ENCODE data around the gene CPLX3.
"Not testable (repeated sequence)": the region's sequence is repeated elsewhere in the genome, so short reads cannot be mapped to it uniquely, and the experiment has no call there.

The CPLX3 gene, protein sequence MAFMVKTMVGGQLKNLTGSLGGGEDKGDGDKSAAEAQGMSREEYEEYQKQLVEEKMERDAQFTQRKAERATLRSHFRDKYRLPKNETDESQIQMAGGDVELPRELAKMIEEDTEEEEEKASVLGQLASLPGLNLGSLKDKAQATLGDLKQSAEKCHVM

DNA sequence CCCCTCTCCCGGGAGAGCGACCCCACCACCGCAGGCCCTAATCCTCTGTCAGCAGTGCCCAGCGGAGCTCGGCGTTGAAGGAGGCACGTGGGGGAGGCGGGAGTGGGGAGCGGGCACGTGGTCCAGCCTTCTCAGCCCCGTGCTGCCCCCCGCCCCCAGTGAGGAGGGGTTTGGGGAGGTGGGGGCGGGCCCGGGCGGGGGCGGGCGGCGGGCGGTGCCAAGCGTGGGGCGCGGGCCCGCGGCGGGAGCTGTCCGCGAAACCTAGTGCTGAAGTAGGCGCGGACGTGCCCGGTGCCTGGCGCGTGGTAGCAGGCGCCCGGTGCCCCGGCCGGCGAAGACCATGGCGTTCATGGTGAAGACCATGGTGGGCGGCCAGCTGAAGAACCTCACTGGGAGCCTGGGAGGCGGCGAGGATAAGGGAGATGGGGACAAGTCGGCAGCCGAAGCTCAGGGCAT, at the start of gene CPLX3:
Gene CPLX3 (plus strand): TSS at position 264 of the 456 bp plus-strand sequence. CDS start 77 bp downstream, at position 341.
- DNase-seq = no peak

DNA sequence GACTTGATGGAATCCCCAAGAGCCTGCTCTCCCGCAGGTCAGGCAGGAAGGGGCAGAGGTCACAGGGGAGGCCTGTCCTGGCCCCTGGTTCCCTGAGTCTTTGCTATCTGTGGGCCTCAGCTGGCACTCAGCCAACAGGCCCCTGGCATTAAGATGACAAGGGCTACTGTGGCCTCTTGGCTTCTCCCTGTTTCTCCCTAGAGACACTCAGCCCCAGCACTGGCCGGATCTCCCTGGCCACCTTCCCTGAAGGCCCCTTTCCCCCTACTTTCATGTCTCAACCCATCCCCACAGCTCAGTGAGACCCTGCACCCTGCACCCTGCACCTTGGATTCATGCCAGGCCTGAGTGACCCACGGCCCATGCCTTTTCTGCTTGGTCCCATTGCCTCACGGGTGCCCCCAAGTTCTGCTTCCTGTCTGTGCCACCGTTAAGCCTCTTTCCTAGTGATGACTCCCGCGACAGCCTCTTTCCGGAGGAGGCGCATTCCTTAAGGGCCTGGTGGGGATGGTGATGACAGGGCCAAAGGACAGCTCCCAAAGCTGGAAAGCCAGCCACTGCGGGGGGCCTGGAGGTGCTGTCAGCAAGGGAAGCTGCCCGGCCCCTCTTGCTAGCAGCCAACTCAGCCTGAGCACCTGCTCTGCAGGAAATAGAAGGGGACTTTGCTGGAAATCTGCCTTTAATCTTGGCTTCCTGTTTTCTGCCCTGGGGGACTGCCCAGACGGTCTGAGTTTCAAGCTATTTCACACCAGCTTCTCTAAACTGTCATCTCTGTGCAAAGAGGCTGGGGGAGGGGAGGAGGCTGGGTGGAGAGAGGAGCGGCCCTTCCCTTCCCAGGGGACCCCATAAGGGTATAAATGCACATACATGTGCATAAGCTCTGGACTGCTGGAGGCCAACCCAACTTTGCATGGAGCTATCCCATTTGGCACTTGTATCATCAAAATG, 49.3 kb upstream of the CPLX3 start:
- DNase-seq = no peak

DNA sequence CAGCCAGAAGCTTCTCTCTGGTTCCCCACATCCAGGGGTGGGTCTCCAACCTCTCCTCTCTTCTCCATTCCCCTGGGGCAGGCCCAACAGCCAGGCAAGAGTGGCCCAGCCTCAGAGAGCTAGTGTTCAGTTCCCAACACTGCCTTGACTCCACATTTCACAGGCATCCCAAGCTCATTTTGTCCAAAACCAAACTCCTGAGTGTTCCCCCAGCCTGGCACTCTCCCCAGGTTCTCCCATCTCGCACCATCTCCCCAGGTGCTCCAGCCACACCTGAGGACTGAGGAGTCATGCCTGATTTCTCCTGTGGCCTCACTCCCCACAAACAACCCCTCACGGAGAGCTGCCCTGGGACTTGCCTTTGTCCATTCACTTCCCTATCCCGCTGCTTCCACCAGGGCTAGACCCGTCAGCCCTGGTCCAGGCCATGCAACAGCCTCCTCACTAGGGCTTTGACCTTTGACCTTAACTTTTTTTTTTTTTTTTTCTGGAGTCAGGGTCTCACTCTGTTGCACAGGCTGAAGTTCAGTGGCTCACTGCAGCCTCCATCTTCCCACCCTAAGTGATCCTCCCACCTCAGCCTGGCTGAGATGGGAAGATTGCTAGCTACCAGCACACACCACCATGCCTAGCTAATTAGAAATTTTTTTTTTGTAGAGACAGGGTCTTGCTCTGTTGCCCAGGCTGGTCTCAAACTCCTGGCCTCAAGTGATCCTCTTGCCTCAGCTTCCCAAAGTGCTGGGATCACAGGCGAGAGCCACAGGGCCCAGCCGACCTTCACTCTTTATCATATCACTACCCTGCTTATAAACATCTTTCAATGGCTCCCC, 48.4 kb upstream of the CPLX3 start:
- no peak for DNase-seq

DNA sequence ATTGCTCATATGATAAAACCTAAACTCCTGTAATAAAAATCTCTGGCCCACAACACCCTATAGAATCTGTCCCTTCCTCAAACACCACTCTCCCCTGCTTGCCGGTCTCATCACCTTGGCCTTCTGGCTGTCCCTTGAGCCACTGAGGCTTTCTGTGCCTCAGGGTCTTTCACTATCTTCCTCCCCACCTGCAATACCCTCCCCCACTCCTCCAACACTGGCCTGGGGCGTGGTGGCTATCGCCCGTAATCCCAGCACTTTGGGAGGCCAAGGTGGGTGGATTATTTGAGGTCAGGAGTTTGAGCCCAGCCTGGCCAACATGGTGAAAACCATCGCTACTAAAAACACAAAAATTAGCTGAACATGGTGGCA, 47.8 kb upstream of the CPLX3 start:
- no peak for DNase-seq

DNA sequence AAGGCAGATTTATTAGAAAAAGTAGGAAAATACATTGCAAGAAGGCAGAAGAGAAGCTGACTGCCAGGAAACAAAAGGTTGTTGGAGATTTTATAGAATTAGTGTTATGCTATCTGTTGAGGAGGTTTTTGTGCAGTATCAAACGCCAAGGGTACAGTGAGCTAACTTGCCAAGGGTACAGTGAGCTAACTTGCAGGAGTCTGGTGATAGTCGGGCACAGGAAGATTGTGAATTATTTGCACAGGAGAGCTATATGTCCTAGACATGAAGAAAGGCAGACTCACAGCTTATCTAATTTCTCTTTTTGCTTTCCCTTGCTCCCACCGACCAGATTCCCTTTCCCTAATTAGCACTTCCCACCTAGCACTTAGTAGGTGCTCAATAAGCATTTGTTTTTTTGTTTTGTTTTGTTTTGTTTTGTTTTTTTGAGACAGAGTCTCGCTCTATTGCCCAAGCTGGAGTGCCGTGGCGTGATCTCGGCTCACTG, 47.2 kb upstream of the CPLX3 start:
- no peak for DNase-seq

DNA sequence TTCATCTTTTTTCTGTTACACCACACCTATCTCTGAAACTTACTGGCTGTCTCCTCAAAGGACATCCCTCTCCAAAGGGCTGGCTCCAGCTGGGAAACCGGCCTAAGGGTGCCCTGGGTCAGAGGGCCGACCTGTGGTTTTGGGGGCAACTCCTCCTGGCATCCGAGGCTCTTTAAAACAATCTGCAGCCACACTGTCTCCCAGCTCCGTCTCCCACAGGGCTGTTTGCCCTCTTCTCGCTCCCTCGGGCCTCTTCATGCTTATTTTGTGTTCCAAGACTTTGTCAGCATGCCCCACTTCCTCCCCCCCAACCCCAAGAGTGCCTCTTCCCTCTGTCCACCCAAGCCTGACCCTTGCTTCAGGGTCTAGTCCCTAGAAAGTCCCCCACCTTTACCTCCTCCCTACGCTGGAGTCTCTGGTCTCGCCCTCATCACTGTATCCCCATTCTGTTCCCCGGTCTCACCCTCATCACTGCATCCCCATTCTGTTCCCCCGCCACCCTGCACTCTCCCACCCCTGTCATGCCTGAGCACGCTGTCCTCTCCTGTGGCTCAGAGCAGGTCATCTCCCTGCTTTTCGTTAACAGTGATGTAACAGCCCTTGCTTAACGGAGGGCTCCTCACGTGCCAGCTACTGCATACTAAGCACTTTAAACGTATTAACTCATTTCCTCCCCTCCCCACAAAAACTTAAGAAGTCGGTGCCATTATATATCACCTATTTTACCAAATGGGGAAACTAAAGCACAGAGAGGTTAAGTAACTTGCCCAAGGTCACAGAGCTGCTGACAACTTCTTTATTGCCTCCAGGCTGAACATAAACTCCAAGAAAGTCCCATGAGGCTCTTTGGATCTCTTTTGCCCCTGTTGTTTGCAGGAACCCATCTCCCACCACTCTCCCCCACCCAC, 45.6 kb upstream of the CPLX3 start:
- DNase-seq = no peak

DNA sequence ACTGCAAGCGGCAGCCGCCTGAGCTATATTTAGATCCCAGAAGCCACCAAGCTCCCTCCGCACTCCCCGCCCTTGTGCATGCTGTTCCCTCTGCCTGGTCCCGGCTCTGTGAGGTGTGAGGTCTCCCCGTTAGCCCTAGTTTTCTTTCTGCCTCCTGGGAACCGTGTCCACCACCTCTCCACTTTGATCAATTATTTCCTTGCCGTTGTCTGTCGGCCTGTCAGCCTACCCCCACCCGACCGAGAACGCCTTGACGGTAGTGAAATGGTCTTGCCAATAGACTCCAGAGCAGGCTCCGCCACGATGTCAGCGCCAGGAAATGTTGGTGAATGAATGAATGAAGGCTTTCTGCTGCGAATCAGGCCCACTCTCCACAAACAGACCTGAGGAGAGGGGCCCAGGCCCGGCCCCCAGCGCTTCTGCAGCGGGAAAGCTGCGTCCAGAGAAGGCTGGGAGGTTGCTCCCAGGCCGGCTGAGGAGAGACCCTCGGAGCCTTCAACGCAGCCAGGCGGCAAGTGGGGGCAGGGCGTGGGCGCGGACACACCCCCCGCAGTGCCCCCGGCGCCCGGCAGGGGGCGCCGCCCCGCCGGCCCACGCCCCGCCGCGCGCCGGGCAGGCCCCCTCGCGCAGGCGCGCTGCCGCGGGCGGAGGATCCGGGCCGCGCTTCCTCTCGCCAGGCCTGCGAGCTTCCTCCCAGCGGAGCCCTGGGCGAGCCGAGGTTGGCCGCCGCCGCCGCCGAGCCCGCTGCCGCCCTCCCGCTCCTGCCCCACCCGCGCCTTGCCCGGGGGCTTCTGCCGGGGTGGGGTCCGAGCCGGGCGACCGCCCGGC, 44.8 kb upstream of the CPLX3 start, which contains the start of gene CSK:
Gene CSK (plus strand): TSS at position 650 of the 828 bp plus-strand sequence. CDS start 16,218 bp downstream, outside the sequence.
- DNase-seq = peak; percentile 25

DNA sequence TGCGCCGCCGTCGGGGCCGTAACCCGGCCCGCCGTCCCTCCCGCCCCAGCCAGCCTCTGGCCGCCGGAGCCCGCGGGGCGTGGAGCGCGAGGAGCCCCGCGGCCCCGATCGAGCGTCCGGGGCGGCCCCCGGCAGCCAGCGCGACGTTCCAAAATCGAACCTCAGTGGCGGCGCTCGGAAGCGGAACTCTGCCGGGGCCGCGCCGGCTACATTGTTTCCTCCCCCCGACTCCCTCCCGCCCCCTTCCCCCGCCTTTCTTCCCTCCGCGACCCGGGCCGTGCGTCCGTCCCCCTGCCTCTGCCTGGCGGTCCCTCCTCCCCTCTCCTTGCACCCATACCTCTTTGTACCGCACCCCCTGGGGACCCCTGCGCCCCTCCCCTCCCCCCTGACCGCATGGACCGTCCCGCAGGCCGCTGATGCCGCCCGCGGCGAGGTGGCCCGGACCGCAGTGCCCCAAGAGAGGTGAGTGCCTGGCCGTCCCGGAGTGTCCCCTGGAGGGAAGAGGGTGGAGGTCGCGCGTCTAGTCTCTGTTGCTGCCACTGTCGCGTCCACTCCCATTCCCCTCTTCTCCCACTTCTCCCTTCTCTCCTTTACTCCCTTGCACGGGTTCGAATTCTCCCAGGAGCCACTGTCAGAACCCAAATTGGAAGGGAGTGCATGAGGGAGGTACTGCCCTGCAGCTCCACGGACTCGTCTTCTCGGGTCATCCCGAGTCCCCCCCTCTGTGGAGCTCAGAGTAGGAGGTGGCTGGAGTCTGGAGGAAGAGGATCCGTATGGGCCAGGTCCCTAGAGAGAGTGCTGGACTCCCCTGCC, 44.0 kb upstream of the CPLX3 start:
- DNase-seq = no peak

DNA sequence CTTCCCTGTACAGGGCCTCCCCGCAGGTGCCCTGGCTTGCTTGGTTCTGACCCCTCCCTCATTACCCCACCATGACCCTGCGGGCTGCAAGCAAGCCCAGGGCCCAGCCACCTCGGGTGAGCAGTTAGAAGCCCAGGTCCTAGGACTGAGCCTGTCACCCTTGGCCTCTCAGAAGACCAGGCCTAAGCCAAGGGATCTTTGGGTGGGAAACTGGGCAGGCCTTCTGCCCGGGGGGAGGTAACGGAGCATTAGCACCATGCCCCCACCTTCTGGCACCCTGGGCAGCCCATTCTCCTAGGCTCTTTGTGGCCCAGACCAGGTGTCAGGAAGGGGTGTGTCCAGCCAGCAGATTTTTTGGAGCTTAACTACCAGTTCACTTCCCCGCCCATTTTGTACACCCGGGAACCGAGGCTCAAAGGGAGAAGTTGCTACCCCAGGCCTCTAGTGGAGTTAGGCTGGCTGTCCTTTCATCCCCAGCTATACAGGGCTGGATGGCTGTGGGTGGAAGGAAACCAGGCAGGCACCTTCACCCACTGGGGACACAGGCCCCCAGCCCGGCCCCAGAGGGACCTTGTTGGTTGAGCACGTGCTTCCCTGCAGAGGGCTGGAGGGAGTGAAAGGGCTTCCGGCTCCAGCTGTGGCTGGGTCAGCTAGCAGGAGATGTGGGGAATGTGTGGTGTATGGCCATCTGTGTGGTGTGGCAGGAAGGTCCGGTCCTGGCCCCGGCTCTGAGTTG, 43.2 kb upstream of the CPLX3 start:
- no peak for DNase-seq

DNA sequence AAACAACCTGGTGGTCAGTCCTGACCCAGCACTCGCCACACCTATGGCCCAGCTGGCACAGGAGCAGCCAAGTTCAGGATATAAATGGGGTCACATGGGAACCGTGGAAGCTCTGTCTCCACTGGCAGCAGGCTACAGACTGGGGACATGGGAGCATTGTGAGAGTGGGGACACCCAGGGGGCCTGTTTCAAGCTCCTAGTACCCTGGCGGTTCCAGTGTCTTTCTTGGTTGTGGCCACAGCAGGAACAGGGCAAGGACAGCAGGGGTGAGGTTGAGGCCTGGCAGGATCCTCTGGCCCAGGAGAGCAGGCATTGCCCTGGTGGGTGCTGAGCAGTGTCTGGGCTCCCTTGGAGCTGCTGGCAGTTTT, 42.6 kb upstream of the CPLX3 start:
- DNase-seq = no peak

DNA sequence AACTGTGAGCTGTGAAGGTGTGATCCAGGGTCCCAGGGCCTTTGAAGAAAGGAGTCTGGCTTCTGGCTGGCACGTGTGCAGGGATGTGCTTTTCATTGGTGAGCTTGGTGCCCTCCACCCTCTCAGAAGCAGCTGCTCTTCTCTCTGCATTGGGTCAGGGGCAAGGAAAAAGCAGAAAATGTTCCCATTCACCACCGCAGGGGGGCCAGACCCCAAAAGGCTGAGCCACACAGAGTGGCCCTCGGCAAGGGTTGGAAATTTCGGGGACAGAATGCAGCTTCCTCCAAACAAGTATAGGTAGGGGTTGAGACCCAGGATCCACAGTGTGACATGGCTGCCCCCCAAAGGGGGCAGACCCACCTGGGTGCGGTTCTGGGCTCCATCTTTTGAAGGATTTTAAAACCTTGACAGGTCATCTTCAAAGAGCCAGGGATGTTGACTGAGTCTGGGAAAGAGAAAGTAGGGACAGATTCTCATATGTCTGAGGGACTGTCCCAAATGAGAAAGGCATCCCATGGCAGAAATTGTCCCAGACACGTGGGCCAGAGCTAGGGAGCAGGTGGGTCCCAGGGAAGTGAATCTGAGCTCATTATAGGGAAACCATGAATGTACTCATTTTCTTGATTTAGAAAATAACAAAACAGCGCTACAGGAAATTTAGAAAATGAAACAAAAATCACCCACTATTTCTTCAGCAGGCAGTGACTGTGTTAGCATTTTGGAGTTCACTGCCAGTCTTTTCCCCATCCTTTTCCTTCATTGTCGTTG, 41.8 kb upstream of the CPLX3 start:
- no peak for DNase-seq

DNA sequence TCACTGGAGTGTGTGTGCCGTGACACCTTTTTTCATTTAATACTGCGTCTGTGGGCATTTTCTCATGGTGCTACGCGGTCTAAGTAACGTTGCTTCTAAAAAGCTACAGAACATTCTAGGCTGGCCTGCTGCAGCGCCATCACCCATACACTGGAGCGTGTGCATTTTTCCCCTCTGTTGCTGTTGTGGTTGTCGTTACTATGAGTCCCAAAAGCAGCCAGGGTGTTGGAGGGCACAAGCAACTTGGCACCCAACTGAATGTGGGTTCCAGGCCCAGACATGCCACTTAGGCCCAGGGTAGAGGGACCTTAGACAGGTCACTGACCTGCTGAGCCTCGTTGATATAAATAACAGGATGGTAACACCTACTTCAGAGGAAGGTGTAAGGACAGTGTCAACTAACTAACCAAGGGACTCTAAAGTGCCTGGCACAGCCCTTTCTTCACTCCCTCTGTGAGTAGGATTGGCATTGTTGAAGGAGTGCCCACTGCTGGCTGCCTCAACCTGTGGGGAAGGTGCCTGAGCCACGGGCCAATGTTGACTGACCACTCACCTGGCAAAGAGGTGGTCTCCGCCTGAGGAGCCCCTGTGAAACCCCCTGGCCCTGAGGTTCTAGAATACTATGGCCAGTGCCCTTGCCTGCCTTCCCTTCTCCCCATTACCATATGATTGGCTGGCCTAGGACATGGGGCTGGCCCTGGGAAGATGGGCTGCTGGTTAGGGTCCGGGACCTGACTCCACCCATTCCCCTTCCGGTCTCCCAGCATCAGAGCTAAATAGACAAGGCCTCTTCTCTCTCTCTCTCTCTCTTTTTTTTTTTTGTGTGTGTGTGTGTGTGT, 41.0 kb upstream of the CPLX3 start:
- DNase-seq = no peak

DNA sequence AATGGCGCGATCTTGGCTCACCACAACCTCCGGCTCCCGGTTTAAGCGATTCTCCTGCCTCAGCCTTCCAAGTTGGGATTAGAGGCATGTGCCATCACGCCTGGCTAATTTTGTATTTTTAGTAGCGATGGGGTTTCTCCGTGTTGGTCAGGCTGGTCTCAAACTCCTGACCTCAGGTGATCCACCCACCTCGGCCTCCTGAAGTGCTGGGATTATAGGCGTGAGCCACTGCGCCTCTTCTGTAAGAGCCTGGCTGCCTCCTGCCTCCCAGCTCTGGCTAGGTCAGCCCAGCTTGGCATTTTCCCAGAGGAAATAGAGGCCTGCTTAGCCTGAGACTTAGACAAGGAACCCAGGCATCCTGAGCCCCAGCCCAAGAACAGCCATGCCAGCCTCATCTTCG, 40.3 kb upstream of the CPLX3 start:
- DNase-seq = not testable (repeated sequence)

DNA sequence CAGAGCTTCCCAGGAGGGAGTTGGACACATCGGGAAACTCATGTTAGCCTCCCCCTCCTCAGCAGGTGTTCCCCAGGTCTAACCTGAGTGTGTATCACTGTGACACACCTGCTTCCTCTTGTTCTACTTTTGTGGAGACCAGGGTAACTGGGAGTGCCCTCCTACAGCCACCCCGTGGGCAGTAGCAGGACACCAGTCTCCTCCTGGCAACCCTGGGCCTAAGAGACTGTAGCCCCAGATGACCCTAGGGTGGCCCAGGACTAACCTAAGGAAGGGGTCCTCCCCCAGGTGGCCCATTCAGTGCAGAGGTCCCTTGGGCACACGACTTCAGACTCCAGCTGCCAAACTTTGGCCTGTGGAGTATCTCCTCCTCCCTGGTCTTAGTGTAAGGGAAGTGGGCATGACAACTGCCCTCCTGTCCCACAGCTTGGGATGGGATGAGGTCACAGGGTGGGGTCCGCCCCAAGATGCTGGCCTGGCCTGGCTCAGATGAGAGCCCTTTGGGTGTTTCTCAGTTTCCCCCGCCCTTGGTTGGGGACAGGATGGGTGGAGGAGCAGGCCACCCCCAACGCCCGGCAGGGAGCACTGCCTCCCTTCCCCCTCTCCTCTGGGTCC, 39.8 kb upstream of the CPLX3 start:
- no peak for DNase-seq

DNA sequence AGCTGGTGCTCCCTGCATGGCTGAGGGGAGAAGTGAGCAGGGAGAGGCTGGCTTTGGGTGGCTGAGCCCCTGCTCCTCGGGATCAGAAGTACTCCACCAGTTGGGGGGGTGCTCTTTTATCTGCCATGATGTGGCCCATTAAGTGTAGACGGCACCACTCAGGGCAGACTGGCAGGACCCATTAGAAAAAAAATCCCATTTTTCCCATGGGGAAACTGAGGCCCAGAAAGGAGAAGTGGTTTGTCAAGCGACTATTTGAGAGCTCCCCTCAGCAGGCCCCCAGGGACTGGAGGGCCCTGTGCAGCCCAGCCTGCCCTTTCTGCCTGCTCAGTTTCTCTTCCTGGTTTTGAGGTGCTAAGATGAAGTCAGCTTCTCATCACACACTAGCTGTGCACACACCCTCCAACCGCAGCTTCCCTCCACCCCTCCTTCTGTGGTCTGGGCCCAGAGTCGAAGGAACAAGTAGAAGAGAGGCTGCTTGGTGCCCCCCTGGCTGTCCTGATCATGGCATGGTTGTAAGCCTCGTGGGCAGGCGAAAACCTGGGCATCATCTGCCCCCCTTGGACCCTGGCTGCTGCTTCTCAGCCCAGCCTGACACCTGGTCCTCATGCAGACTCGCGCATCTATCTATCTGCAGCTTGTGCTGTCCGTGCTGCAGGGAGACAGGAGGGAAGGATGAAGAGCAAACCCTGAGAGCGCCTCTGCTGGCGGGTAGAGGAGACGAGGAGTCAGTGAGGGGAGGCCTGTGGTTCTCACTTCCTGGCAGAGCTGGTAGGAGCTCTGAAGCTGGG, 39.0 kb upstream of the CPLX3 start:
- DNase-seq = no peak

DNA sequence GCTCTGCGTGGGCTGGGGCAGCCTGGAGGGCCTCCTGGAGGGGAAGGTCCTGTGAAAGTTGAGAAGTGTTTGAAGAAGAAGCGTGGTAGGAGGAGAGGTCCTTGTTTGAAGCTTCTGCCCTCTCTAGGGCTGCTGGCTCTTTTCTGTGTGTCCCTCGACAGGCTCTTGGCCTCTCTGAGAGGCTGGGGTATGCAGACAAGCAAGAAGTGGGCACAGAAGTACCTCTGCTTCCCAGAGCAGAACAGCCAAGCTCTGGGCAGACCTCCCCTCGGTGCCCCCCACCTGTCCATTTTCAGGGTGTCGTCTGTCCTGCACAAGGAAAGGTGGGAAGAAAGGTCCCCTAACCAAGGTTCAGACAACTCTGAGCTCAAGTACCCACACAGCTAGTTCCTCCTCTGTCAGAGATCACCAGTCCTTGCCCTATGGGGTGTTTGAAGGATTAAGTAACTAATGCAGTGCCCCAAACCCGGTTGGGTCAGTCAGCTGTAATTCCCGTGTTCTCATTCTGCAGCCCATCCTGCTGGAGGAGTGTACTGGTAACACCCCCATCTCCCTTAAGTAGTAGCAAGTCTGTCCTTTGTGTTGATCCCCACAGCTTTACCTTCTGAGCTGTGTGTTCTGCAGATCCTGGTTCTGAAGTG, 38.3 kb upstream of the CPLX3 start:
- DNase-seq = no peak
